HG02759 (cell line): Measurements from ENCODE around the gene DNAH17.
"Not testable (repeated sequence)": the region's sequence is repeated elsewhere in the genome, so short reads cannot be mapped to it uniquely, and the experiment has no call there.

ENCODE experiments used
- ATAC-seq: cut with Tn5 transposase; IDR thresholded peaks from one replicate; pipeline ENCODE4 v1.9.1; 2021; ENCODE audit warnings: mild to moderate bottlenecking, moderate library complexity; ENCODE audit not compliant: unreplicated experiment

DNAH17 gene

GRCh38 chr17:78479369-78479768, 97.8 kb downstream of the DNAH17 start:
- no peak for ATAC-seq

GRCh38 chr17:78478757-78479297, 98.4 kb downstream of the DNAH17 start:
- no peak for ATAC-seq

- ATAC-seq, result no peak
Observed at GRCh38 chr17:78477913-78478756, 99.1 kb downstream of the DNAH17 start.

- ATAC-seq, result no peak
Observed at GRCh38 chr17:78476973-78477372, 100.2 kb downstream of the DNAH17 start.

- no peak for ATAC-seq
Observed at GRCh38 chr17:78476149-78476548, 101.0 kb downstream of the DNAH17 start.

- no peak for ATAC-seq
Observed at GRCh38 chr17:78475211-78475610, 102.0 kb downstream of the DNAH17 start.

- peak; percentile 69 for ATAC-seq
Observed at GRCh38 chr17:78474614-78475146, 102.5 kb downstream of the DNAH17 start.

- no peak for ATAC-seq
Observed at GRCh38 chr17:78473951-78474613, 103.1 kb downstream of the DNAH17 start.

GRCh38 chr17:78472035-78472905, 104.9 kb downstream of the DNAH17 start:
- no peak for ATAC-seq

GRCh38 chr17:78471635-78472034, 105.6 kb downstream of the DNAH17 start:
- ATAC-seq, result no peak

GRCh38 chr17:78469443-78469842, 107.8 kb downstream of the DNAH17 start:
- ATAC-seq, result no peak

- ATAC-seq, result no peak
Observed at GRCh38 chr17:78468366-78468765, 108.8 kb downstream of the DNAH17 start.

- ATAC-seq, result no peak
Observed at GRCh38 chr17:78466786-78467715, 110.1 kb downstream of the DNAH17 start.

- ATAC-seq, result not testable (repeated sequence)
Observed at GRCh38 chr17:78466109-78466785, 110.9 kb downstream of the DNAH17 start.

- no peak for ATAC-seq
Observed at GRCh38 chr17:78462148-78462547, 115.0 kb downstream of the DNAH17 start.

GRCh38 chr17:78461799-78462053, 115.5 kb downstream of the DNAH17 start:
- no peak for ATAC-seq

- no peak for ATAC-seq
Observed at GRCh38 chr17:78460951-78461798, 116.0 kb downstream of the DNAH17 start.

- no peak for ATAC-seq
Observed at GRCh38 chr17:78460176-78460675, 117.0 kb downstream of the DNAH17 start.
